Measurements from ENCODE around the gene AACS.
"Not testable (repeated sequence)": the region's sequence is repeated elsewhere in the genome, so short reads cannot be mapped to it uniquely, and the experiment has no call there.

The AACS gene

GRCh38 chr12:125065919-125066570 lies 810 bp downstream of the AACS start:
- DNase-seq (ENCODE audit: low read depth in 1 of 2, low spot score in 1 of 2), result no peak
- in situ Hi-C loops (cut with HindIII; ENCODE audit: low pct_unique_long_range_greater_than_20kb, low sequenced_read_pairs), result no loop called here
- no peak for TF ChIP-seq JUND (IDR thresholded peaks at IDR 0.05; ENCODE audit: low read depth)

GRCh38 chr12:125068391-125068790 lies 3.2 kb downstream of the AACS start:
- DNase-seq (ENCODE audit: low read depth in 1 of 2, low spot score in 1 of 2), result no peak
- in situ Hi-C loops (cut with HindIII; ENCODE audit: low pct_unique_long_range_greater_than_20kb, low sequenced_read_pairs), result no loop called here
- no peak for TF ChIP-seq JUND (IDR thresholded peaks at IDR 0.05; ENCODE audit: low read depth)

- in situ Hi-C loops (cut with HindIII; ENCODE audit: low pct_unique_long_range_greater_than_20kb, low sequenced_read_pairs), result no loop called here
- no peak for TF ChIP-seq JUND (IDR thresholded peaks at IDR 0.05; ENCODE audit: low read depth)
- peak in 1 of 2 experiments; percentile 42 for DNase-seq (ENCODE audit: low read depth in 1 of 2, low spot score in 1 of 2)
These were observed 4.4 kb downstream of the AACS start for GRCh38 chr12:125069616-125070015.

- TF ChIP-seq JUND (IDR thresholded peaks at IDR 0.05; ENCODE audit: low read depth), result no peak
- peak in 1 of 2 experiments; percentile 41 for DNase-seq (ENCODE audit: low read depth in 1 of 2, low spot score in 1 of 2)
- in situ Hi-C loops (cut with HindIII; ENCODE audit: low pct_unique_long_range_greater_than_20kb, low sequenced_read_pairs), result no loop called here
These were observed 4.9 kb downstream of the AACS start for GRCh38 chr12:125070112-125070511.

GRCh38 chr12:125070661-125071390 lies 5.6 kb downstream of the AACS start:
- DNase-seq (ENCODE audit: low read depth in 1 of 2, low spot score in 1 of 2), result no peak
- TF ChIP-seq JUND (IDR thresholded peaks at IDR 0.05; ENCODE audit: low read depth), result no peak
- in situ Hi-C loops (cut with HindIII; ENCODE audit: low pct_unique_long_range_greater_than_20kb, low sequenced_read_pairs), result no loop called here

- no peak for TF ChIP-seq JUND (IDR thresholded peaks at IDR 0.05; ENCODE audit: low read depth)
- no peak for DNase-seq (ENCODE audit: low read depth in 1 of 2, low spot score in 1 of 2)
- in situ Hi-C loops (cut with HindIII; ENCODE audit: low pct_unique_long_range_greater_than_20kb, low sequenced_read_pairs), result no loop called here
These were observed 6.2 kb downstream of the AACS start for GRCh38 chr12:125071456-125071855.

GRCh38 chr12:125072496-125072895 lies 7.3 kb downstream of the AACS start:
- DNase-seq (ENCODE audit: low read depth in 1 of 2, low spot score in 1 of 2), result no peak
- TF ChIP-seq JUND (IDR thresholded peaks at IDR 0.05; ENCODE audit: low read depth), result no peak
- in situ Hi-C loops (cut with HindIII; ENCODE audit: low pct_unique_long_range_greater_than_20kb, low sequenced_read_pairs), result no loop called here

- DNase-seq (ENCODE audit: low read depth in 1 of 2, low spot score in 1 of 2); in situ Hi-C loops (cut with HindIII; ENCODE audit: low pct_unique_long_range_greater_than_20kb, low sequenced_read_pairs): not testable (repeated sequence)
These were observed 9.1 kb downstream of the AACS start for GRCh38 chr12:125074294-125074693.

- in situ Hi-C loops (cut with HindIII; ENCODE audit: low pct_unique_long_range_greater_than_20kb, low sequenced_read_pairs), result no loop called here
- DNase-seq (ENCODE audit: low read depth in 1 of 2, low spot score in 1 of 2), result no peak
These were observed 10.9 kb downstream of the AACS start for GRCh38 chr12:125076103-125076502.

GRCh38 chr12:125079084-125079483 lies 13.8 kb downstream of the AACS start:
- no peak for TF ChIP-seq JUND (IDR thresholded peaks at IDR 0.05; ENCODE audit: low read depth)
- DNase-seq (ENCODE audit: low read depth in 1 of 2, low spot score in 1 of 2), result no peak
- in situ Hi-C loops (cut with HindIII; ENCODE audit: low pct_unique_long_range_greater_than_20kb, low sequenced_read_pairs), result no loop called here

More at GRCh38 chr12:125076103-125076502, 10.9 kb downstream of the AACS start:
- no peak for TF ChIP-seq JUND (IDR thresholded peaks at IDR 0.05; ENCODE audit: low read depth)

- DNase-seq (ENCODE audit: low read depth in 1 of 2, low spot score in 1 of 2), result peak in 1 of 2 experiments; percentile 39
- TF ChIP-seq JUND (IDR thresholded peaks at IDR 0.05; ENCODE audit: low read depth), result no peak
- in situ Hi-C loops (cut with HindIII; ENCODE audit: low pct_unique_long_range_greater_than_20kb, low sequenced_read_pairs), result no loop called here
These were observed 14.7 kb downstream of the AACS start for GRCh38 chr12:125079648-125080645.

GRCh38 chr12:125081427-125081826 lies 16.2 kb downstream of the AACS start:
- TF ChIP-seq JUND (IDR thresholded peaks at IDR 0.05; ENCODE audit: low read depth), result no peak
- no peak for DNase-seq (ENCODE audit: low read depth in 1 of 2, low spot score in 1 of 2)
- in situ Hi-C loops (cut with HindIII; ENCODE audit: low pct_unique_long_range_greater_than_20kb, low sequenced_read_pairs), result no loop called here
